Measurements from ENCODE around the gene CA10. TPM values are rescaled to one million over a fixed set of nuclear protein-coding genes. Genes with fewer than 3 reads are reported as not detected.

CA10 gene
- total and polyA plus RNA-seq, 2 experiments from 2014 or later = 0.92 to 1.5 TPM

DNA sequence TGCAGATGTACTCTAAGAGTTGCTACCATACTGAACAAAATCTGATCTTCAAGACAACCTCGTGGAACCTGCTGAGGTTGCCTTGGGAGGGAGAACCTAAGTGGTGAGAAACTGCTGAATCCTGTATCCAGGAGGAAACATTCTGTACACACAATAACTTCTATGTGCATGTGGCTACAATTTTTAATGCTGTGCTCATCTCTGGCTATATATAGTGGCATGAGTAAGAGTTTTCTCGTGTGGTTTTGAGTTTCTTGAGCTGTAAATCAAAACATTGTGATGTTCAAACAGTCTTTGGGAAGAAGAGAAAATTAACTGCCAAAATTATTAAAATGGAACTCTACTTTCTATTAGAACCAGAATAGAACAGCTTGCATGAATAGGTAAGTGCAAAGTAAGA, 206.8 kb downstream of the CA10 start:
- Histone ChIP-seq H4K20me1 (replicated peaks; ENCODE audit: insufficient read depth) (no peaks in the 10 kb centered on the region), H3F3A (replicated peaks; ENCODE audit: low read depth) (no peaks in the 10 kb centered on the region), H3K4me2 (no peak overlapping the region), H3K27ac (ENCODE audit: low read depth) (no peak overlapping the region), H2AFZ (no peak overlapping the region), H3K9me2 (ENCODE audit: insufficient read depth) (no peaks in the 10 kb centered on the region), H3K4me1 (ENCODE audit: insufficient read depth) (no peaks in the 10 kb centered on the region), H3K4me3 (no peak overlapping the region), H3K79me2 (replicated peaks; ENCODE audit: insufficient read depth) (no peaks in the 10 kb centered on the region), H3K36me3 (ENCODE audit: insufficient read depth) (no peaks in the 10 kb centered on the region), H3K27me3 (ENCODE audit: insufficient read depth) (no peaks in the 10 kb centered on the region)
- ATAC-seq (no peak), DNase-seq (ENCODE audit: low spot score) (no peak)
- Mint-ChIP-seq H3K4me3 (no peak overlapping the region), H3K27me3 (ENCODE audit: insufficient read depth, low read depth, poor library complexity) (no peaks in the 10 kb centered on the region), H3K27ac (no peak overlapping the region), H3K4me1 (no peaks in the 10 kb centered on the region), H3K36me3 (ENCODE audit: low read depth) (no peaks in the 10 kb centered on the region), H3K9me3 (no peaks in the 10 kb centered on the region)
- TF ChIP-seq, protein P1, sequence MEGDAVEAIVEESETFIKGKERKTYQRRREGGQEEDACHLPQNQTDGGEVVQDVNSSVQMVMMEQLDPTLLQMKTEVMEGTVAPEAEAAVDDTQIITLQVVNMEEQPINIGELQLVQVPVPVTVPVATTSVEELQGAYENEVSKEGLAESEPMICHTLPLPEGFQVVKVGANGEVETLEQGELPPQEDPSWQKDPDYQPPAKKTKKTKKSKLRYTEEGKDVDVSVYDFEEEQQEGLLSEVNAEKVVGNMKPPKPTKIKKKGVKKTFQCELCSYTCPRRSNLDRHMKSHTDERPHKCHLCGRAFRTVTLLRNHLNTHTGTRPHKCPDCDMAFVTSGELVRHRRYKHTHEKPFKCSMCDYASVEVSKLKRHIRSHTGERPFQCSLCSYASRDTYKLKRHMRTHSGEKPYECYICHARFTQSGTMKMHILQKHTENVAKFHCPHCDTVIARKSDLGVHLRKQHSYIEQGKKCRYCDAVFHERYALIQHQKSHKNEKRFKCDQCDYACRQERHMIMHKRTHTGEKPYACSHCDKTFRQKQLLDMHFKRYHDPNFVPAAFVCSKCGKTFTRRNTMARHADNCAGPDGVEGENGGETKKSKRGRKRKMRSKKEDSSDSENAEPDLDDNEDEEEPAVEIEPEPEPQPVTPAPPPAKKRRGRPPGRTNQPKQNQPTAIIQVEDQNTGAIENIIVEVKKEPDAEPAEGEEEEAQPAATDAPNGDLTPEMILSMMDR (conservative IDR thresholded peaks at IDR 0.05; ENCODE audit: low read depth in 2 of 2) = no peak
- TF ChIP-seq ZNF114 (CRISPR knock-in tag; IDR thresholded peaks at IDR 0.05) (no peak), EZH2phosphoT487 (IDR thresholded peaks at IDR 0.05; ENCODE audit: unreplicated experiment) (no peak), JUNB (IDR thresholded peaks at IDR 0.05; ENCODE audit: unreplicated experiment) (no peak), ZNF331 (CRISPR knock-in tag; IDR thresholded peaks at IDR 0.05; ENCODE audit: low read depth) (no peak), NANOG (IDR thresholded peaks at IDR 0.05; ENCODE audit: borderline replicate concordance) (no peak), CREB1 (CRISPR knock-in tag; IDR thresholded peaks at IDR 0.05; ENCODE audit: low read depth) (no peak), EZH2 (IDR thresholded peaks at IDR 0.05; ENCODE audit: low read depth, unreplicated experiment) (no peak), STAT1 (IDR thresholded peaks at IDR 0.05; ENCODE audit: unreplicated experiment) (no peak), POLR2AphosphoS5 (IDR thresholded peaks at IDR 0.05; ENCODE audit: low read depth) (no peak)
- TF ChIP-seq, protein P2, sequence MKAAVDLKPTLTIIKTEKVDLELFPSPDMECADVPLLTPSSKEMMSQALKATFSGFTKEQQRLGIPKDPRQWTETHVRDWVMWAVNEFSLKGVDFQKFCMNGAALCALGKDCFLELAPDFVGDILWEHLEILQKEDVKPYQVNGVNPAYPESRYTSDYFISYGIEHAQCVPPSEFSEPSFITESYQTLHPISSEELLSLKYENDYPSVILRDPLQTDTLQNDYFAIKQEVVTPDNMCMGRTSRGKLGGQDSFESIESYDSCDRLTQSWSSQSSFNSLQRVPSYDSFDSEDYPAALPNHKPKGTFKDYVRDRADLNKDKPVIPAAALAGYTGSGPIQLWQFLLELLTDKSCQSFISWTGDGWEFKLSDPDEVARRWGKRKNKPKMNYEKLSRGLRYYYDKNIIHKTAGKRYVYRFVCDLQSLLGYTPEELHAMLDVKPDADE (IDR thresholded peaks at IDR 0.05) = no peak
- TF ChIP-seq, protein P3, sequence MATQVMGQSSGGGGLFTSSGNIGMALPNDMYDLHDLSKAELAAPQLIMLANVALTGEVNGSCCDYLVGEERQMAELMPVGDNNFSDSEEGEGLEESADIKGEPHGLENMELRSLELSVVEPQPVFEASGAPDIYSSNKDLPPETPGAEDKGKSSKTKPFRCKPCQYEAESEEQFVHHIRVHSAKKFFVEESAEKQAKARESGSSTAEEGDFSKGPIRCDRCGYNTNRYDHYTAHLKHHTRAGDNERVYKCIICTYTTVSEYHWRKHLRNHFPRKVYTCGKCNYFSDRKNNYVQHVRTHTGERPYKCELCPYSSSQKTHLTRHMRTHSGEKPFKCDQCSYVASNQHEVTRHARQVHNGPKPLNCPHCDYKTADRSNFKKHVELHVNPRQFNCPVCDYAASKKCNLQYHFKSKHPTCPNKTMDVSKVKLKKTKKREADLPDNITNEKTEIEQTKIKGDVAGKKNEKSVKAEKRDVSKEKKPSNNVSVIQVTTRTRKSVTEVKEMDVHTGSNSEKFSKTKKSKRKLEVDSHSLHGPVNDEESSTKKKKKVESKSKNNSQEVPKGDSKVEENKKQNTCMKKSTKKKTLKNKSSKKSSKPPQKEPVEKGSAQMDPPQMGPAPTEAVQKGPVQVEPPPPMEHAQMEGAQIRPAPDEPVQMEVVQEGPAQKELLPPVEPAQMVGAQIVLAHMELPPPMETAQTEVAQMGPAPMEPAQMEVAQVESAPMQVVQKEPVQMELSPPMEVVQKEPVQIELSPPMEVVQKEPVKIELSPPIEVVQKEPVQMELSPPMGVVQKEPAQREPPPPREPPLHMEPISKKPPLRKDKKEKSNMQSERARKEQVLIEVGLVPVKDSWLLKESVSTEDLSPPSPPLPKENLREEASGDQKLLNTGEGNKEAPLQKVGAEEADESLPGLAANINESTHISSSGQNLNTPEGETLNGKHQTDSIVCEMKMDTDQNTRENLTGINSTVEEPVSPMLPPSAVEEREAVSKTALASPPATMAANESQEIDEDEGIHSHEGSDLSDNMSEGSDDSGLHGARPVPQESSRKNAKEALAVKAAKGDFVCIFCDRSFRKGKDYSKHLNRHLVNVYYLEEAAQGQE (IDR thresholded peaks at IDR 0.05; ENCODE audit: unreplicated experiment) = no peak
- TF ChIP-seq, protein P4, sequence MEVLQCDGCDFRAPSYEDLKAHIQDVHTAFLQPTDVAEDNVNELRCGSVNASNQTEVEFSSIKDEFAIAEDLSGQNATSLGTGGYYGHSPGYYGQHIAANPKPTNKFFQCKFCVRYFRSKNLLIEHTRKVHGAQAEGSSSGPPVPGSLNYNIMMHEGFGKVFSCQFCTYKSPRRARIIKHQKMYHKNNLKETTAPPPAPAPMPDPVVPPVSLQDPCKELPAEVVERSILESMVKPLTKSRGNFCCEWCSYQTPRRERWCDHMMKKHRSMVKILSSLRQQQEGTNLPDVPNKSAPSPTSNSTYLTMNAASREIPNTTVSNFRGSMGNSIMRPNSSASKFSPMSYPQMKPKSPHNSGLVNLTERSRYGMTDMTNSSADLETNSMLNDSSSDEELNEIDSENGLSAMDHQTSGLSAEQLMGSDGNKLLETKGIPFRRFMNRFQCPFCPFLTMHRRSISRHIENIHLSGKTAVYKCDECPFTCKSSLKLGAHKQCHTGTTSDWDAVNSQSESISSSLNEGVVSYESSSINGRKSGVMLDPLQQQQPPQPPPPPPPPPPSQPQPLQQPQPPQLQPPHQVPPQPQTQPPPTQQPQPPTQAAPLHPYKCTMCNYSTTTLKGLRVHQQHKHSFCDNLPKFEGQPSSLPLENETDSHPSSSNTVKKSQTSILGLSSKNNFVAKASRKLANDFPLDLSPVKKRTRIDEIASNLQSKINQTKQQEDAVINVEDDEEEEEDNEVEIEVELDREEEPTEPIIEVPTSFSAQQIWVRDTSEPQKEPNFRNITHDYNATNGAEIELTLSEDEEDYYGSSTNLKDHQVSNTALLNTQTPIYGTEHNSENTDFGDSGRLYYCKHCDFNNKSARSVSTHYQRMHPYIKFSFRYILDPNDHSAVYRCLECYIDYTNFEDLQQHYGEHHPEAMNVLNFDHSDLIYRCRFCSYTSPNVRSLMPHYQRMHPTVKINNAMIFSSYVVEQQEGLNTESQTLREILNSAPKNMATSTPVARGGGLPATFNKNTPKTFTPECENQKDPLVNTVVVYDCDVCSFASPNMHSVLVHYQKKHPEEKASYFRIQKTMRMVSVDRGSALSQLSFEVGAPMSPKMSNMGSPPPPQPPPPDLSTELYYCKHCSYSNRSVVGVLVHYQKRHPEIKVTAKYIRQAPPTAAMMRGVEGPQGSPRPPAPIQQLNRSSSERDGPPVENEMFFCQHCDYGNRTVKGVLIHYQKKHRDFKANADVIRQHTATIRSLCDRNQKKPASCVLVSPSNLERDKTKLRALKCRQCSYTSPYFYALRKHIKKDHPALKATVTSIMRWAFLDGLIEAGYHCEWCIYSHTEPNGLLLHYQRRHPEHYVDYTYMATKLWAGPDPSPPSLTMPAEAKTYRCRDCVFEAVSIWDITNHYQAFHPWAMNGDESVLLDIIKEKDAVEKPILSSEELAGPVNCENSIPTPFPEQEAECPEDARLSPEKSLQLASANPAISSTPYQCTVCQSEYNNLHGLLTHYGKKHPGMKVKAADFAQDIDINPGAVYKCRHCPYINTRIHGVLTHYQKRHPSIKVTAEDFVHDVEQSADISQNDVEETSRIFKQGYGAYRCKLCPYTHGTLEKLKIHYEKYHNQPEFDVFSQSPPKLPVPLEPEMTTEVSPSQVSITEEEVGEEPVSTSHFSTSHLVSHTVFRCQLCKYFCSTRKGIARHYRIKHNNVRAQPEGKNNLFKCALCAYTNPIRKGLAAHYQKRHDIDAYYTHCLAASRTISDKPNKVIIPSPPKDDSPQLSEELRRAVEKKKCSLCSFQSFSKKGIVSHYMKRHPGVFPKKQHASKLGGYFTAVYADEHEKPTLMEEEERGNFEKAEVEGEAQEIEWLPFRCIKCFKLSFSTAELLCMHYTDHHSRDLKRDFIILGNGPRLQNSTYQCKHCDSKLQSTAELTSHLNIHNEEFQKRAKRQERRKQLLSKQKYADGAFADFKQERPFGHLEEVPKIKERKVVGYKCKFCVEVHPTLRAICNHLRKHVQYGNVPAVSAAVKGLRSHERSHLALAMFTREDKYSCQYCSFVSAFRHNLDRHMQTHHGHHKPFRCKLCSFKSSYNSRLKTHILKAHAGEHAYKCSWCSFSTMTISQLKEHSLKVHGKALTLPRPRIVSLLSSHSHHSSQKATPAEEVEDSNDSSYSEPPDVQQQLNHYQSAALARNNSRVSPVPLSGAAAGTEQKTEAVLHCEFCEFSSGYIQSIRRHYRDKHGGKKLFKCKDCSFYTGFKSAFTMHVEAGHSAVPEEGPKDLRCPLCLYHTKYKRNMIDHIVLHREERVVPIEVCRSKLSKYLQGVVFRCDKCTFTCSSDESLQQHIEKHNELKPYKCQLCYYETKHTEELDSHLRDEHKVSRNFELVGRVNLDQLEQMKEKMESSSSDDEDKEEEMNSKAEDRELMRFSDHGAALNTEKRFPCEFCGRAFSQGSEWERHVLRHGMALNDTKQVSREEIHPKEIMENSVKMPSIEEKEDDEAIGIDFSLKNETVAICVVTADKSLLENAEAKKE (CRISPR knock-in tag; IDR thresholded peaks at IDR 0.05) = no peak

Measured in GM23338 (cell line).